GM12878 (cell line): Measurements from ENCODE around the gene NCF2. TPM values are rescaled to one million over a fixed set of nuclear protein-coding genes. Genes with fewer than 3 reads are reported as not detected.

ENCODE experiments used
- DPF2 ChIP-seq: fragments of 450-650 bp; IDR thresholded peaks from 2 replicates; pipeline ENCODE4 v1.6.1; 2017; ENCODE audit warnings: mild to moderate bottlenecking
- ETV6 ChIP-seq, 2 experiments: fragments of 450-650 bp in 1 of 2; IDR thresholded peaks in 1 of 2; conservative IDR thresholded peaks in 1 of 2; 2 replicates each; pipeline ENCODE4 v1.6.1; 2014; ENCODE audit warnings: antibody characterized with exemption in 1 of 2, borderline replicate concordance in 1 of 2, low read depth in 1 of 2, mild to moderate bottlenecking in 1 of 2, moderate library complexity in 1 of 2
- FOXM1 ChIP-seq: IDR thresholded peaks from 2 replicates; pipeline ENCODE4 v1.6.1; 2012; ENCODE audit warnings: low read depth, mild to moderate bottlenecking, inconsistent platforms, low read length, moderate library complexity
- GABPA ChIP-seq: IDR thresholded peaks from 2 replicates; pipeline ENCODE4 v1.6.1; 2014; ENCODE audit warnings: antibody characterized with exemption, low read depth, mild to moderate bottlenecking, inconsistent platforms
- HDGF ChIP-seq: fragments of 450-650 bp; IDR thresholded peaks from 2 replicates; pipeline ENCODE4 v1.6.1; 2016; ENCODE audit warnings: antibody characterized with exemption
- IKZF1 ChIP-seq: fragments of 450-650 bp; conservative IDR thresholded peaks from 2 replicates; pipeline ENCODE4 v1.6.1; 2017; ENCODE audit warnings: antibody characterized with exemption, mild to moderate bottlenecking
- MEF2A ChIP-seq: IDR thresholded peaks from 2 replicates; pipeline ENCODE4 v1.6.1; 2011; ENCODE audit warnings: low read depth, mild to moderate bottlenecking, low read length, moderate library complexity; ENCODE audit not compliant: insufficient read depth
- MTA2 ChIP-seq: fragments of 450-650 bp; IDR thresholded peaks from 2 replicates; pipeline ENCODE4 v1.6.1; 2016; ENCODE audit warnings: low read depth, mild to moderate bottlenecking, moderate library complexity
- NBN ChIP-seq: fragments of 450-650 bp; IDR thresholded peaks from 2 replicates; pipeline ENCODE4 v1.6.1; 2016
- POLR2AphosphoS5 ChIP-seq: IDR thresholded peaks from 2 replicates; pipeline ENCODE4 v1.6.1; 2011; ENCODE audit warnings: mild to moderate bottlenecking, low read length, inconsistent platforms
- POU2F2 ChIP-seq: IDR thresholded peaks from 3 replicates; pipeline ENCODE4 v1.6.1; 2011; ENCODE audit warnings: low read depth, mild to moderate bottlenecking, low read length, borderline replicate concordance
- PRDM15 ChIP-seq: fragments of 450-650 bp; formaldehyde crosslinking; IDR thresholded peaks from 2 replicates; pipeline ENCODE4 v1.4.0; 2020; ENCODE audit warnings: mild to moderate bottlenecking, moderate library complexity
- REST ChIP-seq: IDR thresholded peaks from 2 replicates; pipeline ENCODE4 v1.6.1; 2012; ENCODE audit warnings: mild to moderate bottlenecking, low read depth, low read length
- RUNX3 ChIP-seq: IDR thresholded peaks from 2 replicates; pipeline ENCODE4 v1.6.1; 2012; ENCODE audit warnings: low read length, inconsistent platforms
- SIX5 ChIP-seq: IDR thresholded peaks from 2 replicates; pipeline ENCODE4 v1.6.1; 2011; ENCODE audit warnings: mild to moderate bottlenecking, low read depth, low read length, moderate library complexity; ENCODE audit not compliant: severe bottlenecking
- SP1 ChIP-seq: IDR thresholded peaks from one replicate; pipeline ENCODE4 v1.6.1; 2011; ENCODE audit warnings: low read depth, low read length
- ZBTB33 ChIP-seq: fragments of 450-650 bp; IDR thresholded peaks from 2 replicates; pipeline ENCODE4 v1.6.1; 2017; ENCODE audit warnings: mild to moderate bottlenecking
- ZNF217 ChIP-seq: fragments of 450-650 bp; IDR thresholded peaks from 2 replicates; pipeline ENCODE4 v1.6.1; 2017; ENCODE audit warnings: antibody characterized with exemption, mild to moderate bottlenecking
- polyA plus RNA-seq, 11 experiments: library from polyadenylated mRNA; depleted of rRNA in 4 of 11; unstranded in 6 of 11; stranded (reverse) in 5 of 11; fragments of >200 nt; fragmentation: Nextera tagmentation in 4 of 11; fragmentation: Illumina TruSeq in 1 of 11; extraction: Ambion mirVana in 4 of 11; extraction: Trizol in 1 of 11; gene quantifications; 1 replicate in 1 of 11; 2 replicates in 10 of 11; pipeline versions ENCODE4 v1.2.1 to v1.2.3, GENCODE V29; 2011 to 2016; ENCODE audit warnings: inconsistent platforms in 2 of 11, missing spikeins in 2 of 11, low read depth in 1 of 11
- total RNA-seq, 4 experiments: library from RNA; depleted of rRNA in 3 of 4; stranded (reverse); fragments of >200 nt in 3 of 4; fragmentation: Illumina TruSeq in 1 of 4; extraction: Trizol in 1 of 4; gene quantifications; 2 replicates each; pipeline versions ENCODE4 v1.2.1 to v1.2.3, GENCODE V29; 2013 to 2021
- TF ChIP-seq, protein P1 (sequence below): fragments of 450-650 bp; IDR thresholded peaks from 2 replicates; pipeline ENCODE4 v1.6.1; 2016; ENCODE audit warnings: mild to moderate bottlenecking
- TF ChIP-seq, protein P2 (sequence below): IDR thresholded peaks from 2 replicates; pipeline ENCODE4 v1.6.1; 2011; ENCODE audit warnings: low read depth, low read length, improper control_type of control experiment, borderline replicate concordance

The NCF2 gene
- total and polyA plus RNA-seq, 10 of the 15 experiments (the other 5 are each of a cell fraction or from before 2014, with no cell fraction given), result 31.4 to 256 (median 77.1) TPM

GRCh38 chr1:183588827-183589226 is 1.4 kb downstream of the NCF2 start (continued):
- TF ChIP-seq PRDM15 (no peak), SP1 (no peak), NBN (no peak), ZNF217 (no peak), IKZF1 (no peak), MEF2A (no peak), SIX5 (no peak), DPF2 (0 out of 2 replicates have a peak, but pooled peaks have one; percentile 11), MTA2 (no peak), REST (no peak), ZBTB33 (no peak), FOXM1 (no peak), POLR2AphosphoS5 (no peak), RUNX3 (no peak), POU2F2 (no peak), HDGF (0 out of 2 replicates have a peak, but pooled peaks have one; percentile 65), ETV6 (conservative IDR thresholded peaks at IDR 0.05 in 1 of 2, IDR thresholded peaks at IDR 0.05 in 1 of 2; ENCODE audit: borderline replicate concordance in 1 of 2, low read depth in 1 of 2) (no peak), GABPA (no peak)
- TF ChIP-seq, protein P1, sequence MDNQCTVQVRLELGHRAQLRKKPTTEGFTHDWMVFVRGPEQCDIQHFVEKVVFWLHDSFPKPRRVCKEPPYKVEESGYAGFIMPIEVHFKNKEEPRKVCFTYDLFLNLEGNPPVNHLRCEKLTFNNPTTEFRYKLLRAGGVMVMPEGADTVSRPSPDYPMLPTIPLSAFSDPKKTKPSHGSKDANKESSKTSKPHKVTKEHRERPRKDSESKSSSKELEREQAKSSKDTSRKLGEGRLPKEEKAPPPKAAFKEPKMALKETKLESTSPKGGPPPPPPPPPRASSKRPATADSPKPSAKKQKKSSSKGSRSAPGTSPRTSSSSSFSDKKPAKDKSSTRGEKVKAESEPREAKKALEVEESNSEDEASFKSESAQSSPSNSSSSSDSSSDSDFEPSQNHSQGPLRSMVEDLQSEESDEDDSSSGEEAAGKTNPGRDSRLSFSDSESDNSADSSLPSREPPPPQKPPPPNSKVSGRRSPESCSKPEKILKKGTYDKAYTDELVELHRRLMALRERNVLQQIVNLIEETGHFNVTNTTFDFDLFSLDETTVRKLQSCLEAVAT, result no peak
- TF ChIP-seq, protein P2, sequence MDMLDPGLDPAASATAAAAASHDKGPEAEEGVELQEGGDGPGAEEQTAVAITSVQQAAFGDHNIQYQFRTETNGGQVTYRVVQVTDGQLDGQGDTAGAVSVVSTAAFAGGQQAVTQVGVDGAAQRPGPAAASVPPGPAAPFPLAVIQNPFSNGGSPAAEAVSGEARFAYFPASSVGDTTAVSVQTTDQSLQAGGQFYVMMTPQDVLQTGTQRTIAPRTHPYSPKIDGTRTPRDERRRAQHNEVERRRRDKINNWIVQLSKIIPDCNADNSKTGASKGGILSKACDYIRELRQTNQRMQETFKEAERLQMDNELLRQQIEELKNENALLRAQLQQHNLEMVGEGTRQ, result no peak
